ENCODE data around the gene KRT4.

DNA sequence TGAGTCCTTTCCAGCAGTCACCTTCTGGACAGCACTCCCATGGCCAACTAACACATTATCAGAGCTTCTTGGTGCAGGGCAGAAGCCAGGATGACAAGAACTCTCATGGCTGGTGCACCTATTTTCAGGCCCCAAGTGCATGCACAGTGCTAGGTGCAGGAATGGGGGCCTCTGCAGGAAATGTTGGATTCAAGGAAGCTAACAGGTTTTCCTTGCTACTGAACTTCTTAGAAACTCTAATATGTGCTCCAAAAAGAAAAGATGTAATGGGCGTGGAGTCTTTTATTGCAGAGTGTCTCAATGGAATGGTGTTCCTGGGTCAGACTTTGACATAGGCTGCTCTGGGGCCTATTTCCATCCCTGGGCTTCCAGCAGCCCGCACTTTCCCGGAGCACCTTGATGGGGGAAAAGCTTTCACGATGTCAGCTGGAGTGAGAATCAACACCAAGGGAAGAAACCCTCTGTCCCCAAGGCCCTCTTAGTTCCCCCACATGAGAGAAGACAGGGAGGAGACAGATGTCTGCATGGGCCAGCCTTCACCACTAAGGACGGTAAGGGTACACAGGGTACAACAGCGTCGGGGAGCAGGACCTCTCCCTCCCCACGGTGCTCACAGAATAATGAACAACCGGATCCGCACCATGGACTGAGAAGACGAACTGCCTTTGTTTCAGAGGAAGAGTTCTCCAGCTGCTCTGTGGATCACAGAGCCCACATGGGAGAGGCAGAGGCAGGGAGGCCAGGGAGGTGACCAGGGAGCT lies 24.9 kb downstream of the KRT4 start:
- TF ChIP-seq SP1 (IDR thresholded peaks at IDR 0.05) (no peak), ARNT (IDR thresholded peaks at IDR 0.05) (no peak), TARDBP (IDR thresholded peaks at IDR 0.05) (no peak)

Data from HEK293T (cell line).